Colonic mucosa (tissue), 4 donors: ENCODE measurements around the gene ARHGAP23. TPM values are rescaled to one million over a fixed set of nuclear protein-coding genes. Genes with fewer than 3 reads are reported as not detected.
A peak's percentile ranks its signal among the peaks of the same experiment; 100 is the strongest.

ENCODE experiments used
- DNase-seq: peaks from one replicate; pipeline ENCODE4 v3.0.0-alpha.2; 2020
- H3K27ac ChIP-seq: fragments of 200-600 bp; one replicate; pipeline ENCODE4 v1.8.0; 2021
- H3K27me3 ChIP-seq: fragments of 200-600 bp; one replicate; pipeline ENCODE4 v1.8.0; 2021
- H3K36me3 ChIP-seq: fragments of 200-600 bp; one replicate; pipeline ENCODE4 v1.8.0; 2021
- H3K4me1 ChIP-seq: fragments of 200-600 bp; one replicate; pipeline ENCODE4 v1.8.0; 2021; ENCODE audit warnings: mild to moderate bottlenecking
- H3K4me3 ChIP-seq: fragments of 200-600 bp; one replicate; pipeline ENCODE4 v1.8.0; 2021
- H3K9ac ChIP-seq, 2 donors: one replicate each; pipeline ENCODE4 v1.7.0; 2013; ENCODE audit warnings: control low read depth in 2 of 2, low read depth in 2 of 2, low read length in 2 of 2
- H3K9me3 ChIP-seq: fragments of 200-600 bp; one replicate; pipeline ENCODE4 v1.8.0; 2021
- intact Hi-C: fragments of 100-400 bp; cut with DNase I; formaldehyde crosslinking; loops from one replicate; pipeline ENCODE4 v1.14.1; 2022
- total RNA-seq, 2 donors: library from RNA; stranded (reverse); fragmentation: NEBNext Ultra II Directional in 1 of 2; extraction: Animal tissue kit (Norgen Biotek cat#: 25700) in 1 of 2; gene quantifications; one replicate each; pipeline ENCODE4 v1.2.1, GENCODE V29; 2021
- TF ChIP-seq, protein P1 (sequence below): fragments of 200-600 bp; IDR thresholded peaks from one replicate; pipeline ENCODE4 v1.8.0; 2022; ENCODE audit warnings: antibody characterized with exemption, mild to moderate bottlenecking
- donor health status: healthy.
- donor health status: DM: no; HTN: no; CAD: no.
- donor health status: DM: no; HTN: no; CAD: no.

ARHGAP23 gene
- total RNA-seq, 2 donors from 2014 or later: 4.0 to 14.1 TPM

DNA sequence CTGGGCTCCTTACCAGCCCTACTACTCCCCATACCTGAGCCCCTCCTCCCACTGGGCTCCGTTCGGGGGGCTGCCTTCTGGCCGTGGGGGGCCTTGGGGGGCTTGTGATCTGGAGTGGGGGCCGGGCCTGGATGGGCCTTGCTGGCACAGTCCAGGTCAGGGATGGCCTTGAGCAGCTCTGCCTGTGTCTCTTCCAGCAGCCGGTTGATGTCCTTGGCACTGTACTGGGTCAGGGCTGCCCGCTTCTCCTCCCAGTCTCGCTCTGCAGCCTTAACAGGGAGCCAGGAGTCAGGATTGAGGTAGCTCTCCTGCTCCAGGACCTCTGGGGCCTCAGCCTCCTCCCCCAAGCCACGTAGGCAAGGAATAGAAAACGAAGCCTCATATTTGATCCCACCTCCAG lies 122.9 kb downstream of the ARHGAP23 start:
- no peak overlapping the region for H3K27ac ChIP-seq
- intact Hi-C loops: no loop called here
- H3K4me1 ChIP-seq: no peaks in the 10 kb centered on the region
- TF ChIP-seq, protein P1, sequence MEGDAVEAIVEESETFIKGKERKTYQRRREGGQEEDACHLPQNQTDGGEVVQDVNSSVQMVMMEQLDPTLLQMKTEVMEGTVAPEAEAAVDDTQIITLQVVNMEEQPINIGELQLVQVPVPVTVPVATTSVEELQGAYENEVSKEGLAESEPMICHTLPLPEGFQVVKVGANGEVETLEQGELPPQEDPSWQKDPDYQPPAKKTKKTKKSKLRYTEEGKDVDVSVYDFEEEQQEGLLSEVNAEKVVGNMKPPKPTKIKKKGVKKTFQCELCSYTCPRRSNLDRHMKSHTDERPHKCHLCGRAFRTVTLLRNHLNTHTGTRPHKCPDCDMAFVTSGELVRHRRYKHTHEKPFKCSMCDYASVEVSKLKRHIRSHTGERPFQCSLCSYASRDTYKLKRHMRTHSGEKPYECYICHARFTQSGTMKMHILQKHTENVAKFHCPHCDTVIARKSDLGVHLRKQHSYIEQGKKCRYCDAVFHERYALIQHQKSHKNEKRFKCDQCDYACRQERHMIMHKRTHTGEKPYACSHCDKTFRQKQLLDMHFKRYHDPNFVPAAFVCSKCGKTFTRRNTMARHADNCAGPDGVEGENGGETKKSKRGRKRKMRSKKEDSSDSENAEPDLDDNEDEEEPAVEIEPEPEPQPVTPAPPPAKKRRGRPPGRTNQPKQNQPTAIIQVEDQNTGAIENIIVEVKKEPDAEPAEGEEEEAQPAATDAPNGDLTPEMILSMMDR: no peak
- H3K36me3 ChIP-seq: no peaks in the 10 kb centered on the region
- H3K4me3 ChIP-seq: no peak overlapping the region
- H3K9me3 ChIP-seq: no peaks in the 10 kb centered on the region
- DNase-seq: no peak
- no peak overlapping the region for H3K9ac ChIP-seq
- no peaks in the 10 kb centered on the region for H3K27me3 ChIP-seq

DNA sequence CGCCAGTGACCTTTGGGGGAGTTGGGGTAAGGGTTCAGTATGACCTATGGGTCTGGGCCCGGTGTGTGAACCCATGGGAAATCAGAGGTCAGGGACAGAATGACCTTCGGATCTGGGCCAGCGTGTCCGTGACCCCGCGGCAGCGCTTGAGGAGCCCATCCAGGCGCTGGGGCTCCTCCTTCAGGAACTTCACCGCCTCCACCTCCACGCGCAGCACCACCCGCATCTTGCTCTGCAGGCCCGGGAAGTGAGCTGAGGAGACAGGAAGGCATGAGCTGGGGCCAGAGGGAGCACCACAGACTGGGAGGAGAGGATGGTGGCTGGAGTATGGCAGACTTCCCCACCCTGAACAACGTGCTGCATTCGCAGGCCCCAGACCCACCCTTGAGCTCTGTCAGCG lies 124.1 kb downstream of the ARHGAP23 start:
- TF ChIP-seq, protein P1: no peak
- Histone ChIP-seq H3K27me3 (no peaks in the 10 kb centered on the region), H3K9me3 (no peaks in the 10 kb centered on the region), H3K9ac (no peak overlapping the region), H3K4me3 (no peak overlapping the region), H3K4me1 (no peaks in the 10 kb centered on the region), H3K27ac (no peak overlapping the region), H3K36me3 (no peaks in the 10 kb centered on the region)
- intact Hi-C loops: no loop called here
- no peak for DNase-seq

DNA sequence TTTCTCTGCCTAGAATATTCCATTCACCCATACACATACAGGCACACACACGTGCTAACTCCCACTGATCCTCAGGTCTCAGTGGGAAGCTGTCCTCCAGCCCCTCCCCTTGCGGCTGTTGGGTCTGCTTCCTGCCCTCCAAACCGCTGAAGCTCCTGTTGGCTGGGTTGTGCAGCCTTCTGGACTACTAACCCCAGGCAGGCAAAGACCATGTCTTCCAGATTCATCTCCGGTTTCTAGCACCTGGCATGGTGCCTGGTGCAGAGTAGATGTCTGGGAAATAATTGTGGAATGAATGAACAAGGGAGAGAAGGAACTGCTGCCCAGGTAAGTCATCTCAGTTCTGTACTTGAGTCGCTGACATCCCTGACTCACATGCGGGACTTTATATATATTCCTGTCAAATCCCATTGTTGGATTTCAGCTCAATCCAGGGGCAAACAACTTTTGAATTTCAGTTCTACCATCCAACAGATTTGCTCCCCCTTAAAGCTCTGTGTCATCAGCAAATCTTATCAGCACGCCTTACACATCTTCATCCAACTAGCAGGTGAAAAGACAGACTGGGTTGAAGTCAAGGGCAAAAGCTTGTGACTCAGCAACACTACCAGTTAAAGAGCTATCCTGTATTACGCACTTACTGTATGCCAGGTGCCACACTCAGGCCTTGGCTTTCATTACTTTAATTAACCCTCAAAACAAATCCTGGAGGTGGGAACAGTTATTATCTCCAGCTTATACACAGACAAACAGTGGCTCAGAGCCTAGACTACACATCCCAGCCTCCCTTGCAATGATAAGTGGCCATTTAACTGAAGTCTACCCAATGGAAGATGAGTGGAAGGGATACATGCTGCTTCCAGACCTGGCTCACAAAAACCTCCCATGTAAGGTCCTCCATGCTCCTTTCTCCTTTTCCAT lies 126.4 kb downstream of the ARHGAP23 start:
- no peaks in the 10 kb centered on the region for H3K27me3 ChIP-seq
- intact Hi-C loops: loop anchor here (5.0 kb wide), 1 partner anchor 113 kb away; no protein-coding TSS in a partner anchor
- TF ChIP-seq, protein P1: no peak
- no peak overlapping the region for H3K27ac ChIP-seq
- H3K4me3 ChIP-seq: no peak overlapping the region
- no peak for DNase-seq
- H3K9ac ChIP-seq: no peak overlapping the region
- H3K4me1 ChIP-seq: peaks cover 8% of the 10 kb centered on the region
- no peaks in the 10 kb centered on the region for H3K36me3 ChIP-seq
- no peaks in the 10 kb centered on the region for H3K9me3 ChIP-seq

DNA sequence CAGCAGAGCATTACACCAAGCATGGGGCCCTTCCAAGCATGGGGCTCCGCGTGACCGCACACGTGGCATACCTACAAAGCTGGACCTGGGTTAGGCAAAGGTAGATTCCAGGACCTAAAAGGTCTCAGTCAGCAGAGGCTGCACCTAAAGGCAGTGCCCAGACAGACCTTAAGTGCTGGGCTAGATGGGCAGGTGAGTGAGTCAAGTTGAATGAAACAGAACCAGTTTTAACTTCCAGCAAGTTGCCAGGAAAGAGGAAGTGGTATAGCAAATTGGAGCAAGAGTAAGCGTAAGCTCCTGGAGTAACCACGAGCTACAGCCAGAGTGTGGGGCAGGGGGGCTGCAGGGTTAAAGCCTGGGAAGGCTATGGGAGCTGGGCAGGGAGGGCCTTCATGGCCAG lies 128.0 kb downstream of the ARHGAP23 start:
- peaks cover 12% of the 10 kb centered on the region for H3K4me1 ChIP-seq
- no peak overlapping the region for H3K9ac ChIP-seq
- no peaks in the 10 kb centered on the region for H3K9me3 ChIP-seq
- intact Hi-C loops: loop anchor here (5.0 kb wide), 1 partner anchor 111 kb away; no protein-coding TSS in a partner anchor
- no peak overlapping the region for H3K4me3 ChIP-seq
- no peaks in the 10 kb centered on the region for H3K36me3 ChIP-seq
- no peak for DNase-seq
- peaks cover 12% of the 10 kb centered on the region for H3K27me3 ChIP-seq
- no peak overlapping the region for H3K27ac ChIP-seq
- TF ChIP-seq, protein P1: no peak

DNA sequence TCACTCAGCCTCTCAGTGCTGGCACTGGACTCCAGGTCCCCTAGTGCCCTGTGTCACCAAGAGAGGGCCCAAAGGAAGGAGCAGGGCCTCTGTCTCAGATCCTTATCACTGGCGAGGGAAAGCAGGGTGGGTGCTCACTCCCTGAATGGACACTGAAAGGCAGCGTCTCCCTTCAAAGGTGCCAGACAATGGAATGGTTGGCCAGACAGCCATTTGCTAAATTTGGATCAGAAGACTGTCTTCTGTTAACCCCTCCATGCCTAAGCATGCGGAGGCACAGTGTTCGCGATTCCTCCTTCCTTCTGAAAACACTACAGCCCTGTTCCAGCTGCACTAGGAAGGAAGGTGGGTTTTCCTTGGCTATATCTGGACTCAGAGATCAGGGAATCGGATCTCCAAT lies 129.1 kb downstream of the ARHGAP23 start:
- Histone ChIP-seq H3K27me3 (peaks cover 23% of the 10 kb centered on the region), H3K9me3 (no peaks in the 10 kb centered on the region), H3K4me3 (no peak overlapping the region), H3K9ac (peak overlapping the region in 1 of 2 donors; percentile 48), H3K36me3 (no peaks in the 10 kb centered on the region), H3K4me1 (peaks cover 12% of the 10 kb centered on the region), H3K27ac (no peak overlapping the region)
- intact Hi-C loops: loop anchor here (5.0 kb wide), 1 partner anchor 110 kb away; no protein-coding TSS in a partner anchor
- TF ChIP-seq, protein P1: no peak
- DNase-seq: no peak
